ENCODE data around the gene ELP6. TPM values are rescaled to one million over a fixed set of nuclear protein-coding genes. Genes with fewer than 3 reads are reported as not detected.

The ELP6 gene, protein sequence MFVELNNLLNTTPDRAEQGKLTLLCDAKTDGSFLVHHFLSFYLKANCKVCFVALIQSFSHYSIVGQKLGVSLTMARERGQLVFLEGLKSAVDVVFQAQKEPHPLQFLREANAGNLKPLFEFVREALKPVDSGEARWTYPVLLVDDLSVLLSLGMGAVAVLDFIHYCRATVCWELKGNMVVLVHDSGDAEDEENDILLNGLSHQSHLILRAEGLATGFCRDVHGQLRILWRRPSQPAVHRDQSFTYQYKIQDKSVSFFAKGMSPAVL
- 34.8 and 38.9 TPM in 2 replicates for total RNA-seq

DNA sequence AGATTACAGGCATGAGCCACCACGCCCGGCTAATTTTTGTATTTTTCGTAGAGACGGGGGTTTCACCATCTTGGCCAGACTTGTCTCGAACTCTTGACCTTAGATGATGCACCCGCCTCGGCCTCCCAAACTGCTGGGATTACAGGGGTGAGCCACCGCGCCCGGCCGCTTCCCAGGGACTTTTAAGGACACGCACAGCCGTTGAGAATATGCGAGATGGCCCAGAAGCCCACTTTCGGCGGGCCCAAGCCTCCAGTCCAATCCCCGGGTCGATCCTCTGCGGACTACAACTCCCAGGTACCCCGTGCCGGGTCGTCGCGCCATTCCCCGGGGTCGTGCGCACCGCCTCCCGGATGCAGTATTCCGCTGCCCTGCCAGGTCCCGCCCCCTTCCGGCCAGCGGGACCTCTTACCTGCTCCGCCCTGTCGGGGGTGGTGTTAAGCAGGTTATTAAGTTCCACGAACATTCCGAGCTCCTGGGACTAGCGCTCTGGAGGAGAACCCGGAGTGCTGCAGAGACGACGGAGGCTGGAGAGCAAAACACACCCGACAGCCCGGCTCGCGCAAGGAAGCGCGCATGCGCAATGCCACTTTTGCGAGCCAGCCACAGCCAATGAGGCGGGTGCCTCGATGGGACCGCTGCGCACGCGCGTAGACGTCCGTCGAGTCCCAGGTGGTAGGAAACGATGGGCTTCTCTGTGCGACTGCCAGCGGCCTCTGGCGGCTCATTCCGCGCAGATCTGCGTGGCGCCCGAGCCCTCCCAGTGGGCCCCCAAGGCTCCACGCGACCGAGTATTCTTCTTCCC is at the start of gene ELP6:
Gene ELP6, minus strand, starts transcription at position 588 of the 805 bp plus-strand sequence. Its CDS starts 122 bp downstream, at position 466.

DNA sequence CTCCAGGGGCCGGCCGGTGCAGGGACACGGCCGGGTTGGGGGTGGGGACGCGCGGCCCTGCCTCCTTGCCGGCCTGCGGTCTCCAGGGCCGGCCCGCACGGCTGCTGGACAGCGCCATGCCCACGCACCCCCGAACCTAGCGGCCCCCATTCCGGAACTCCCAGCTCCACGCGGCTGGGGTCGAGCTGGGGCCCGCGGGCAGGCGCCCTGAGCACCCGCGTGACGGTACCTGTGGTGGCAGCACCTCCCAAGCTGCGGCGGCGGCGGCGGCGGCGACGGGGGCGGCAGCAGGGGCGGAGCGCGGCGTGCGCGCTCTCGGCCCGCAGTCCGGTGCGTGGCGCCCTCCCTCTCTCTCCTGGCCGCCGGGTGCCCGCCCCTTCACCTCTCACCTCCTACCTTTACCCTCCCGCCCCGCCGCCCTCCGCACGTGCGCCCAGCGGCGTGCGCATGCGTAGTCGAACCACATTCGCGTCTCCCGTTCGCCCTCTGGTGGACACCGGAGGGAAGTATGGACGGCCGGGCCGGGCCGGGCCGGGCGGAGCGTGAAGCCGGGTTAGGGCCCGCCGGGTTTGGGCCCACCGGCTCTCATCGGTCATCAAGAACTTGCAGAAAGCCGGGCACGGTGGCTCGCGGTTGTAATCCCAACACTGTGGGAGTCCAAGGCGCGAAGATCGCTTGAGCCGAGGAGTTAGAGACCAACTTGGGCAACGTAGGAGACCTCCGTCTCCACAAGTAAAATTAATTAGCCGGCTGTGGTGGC is 37.8 kb downstream of the ELP6 start, which contains the start of gene SCAP:
Gene SCAP, minus strand, starts transcription at position 372 of the 760 bp plus-strand sequence. CDS start 32,948 bp downstream, outside the sequence.

Other genes starting within 250 kb of the ELP6 start
- 4.4 and 7.0 TPM in 2 replicates for gene KIF9, start 230.9 kb downstream of the ELP6 start, total RNA-seq
- gene KLHL18, start 230.8 kb downstream of the ELP6 start, total RNA-seq: 19.1 and 32.7 TPM in 2 replicates
- 12.3 and 38.3 TPM in 2 replicates for gene PTPN23, start 132.7 kb downstream of the ELP6 start, total RNA-seq
- 44.5 and 98.2 TPM in 2 replicates for gene SCAP, start 37.8 kb downstream of the ELP6 start, total RNA-seq
- gene CSPG5, start 65.2 kb upstream of the ELP6 start, total RNA-seq: 0.16 and 1.4 TPM in 2 replicates